ENCODE measurements around the gene OR7C1.
"Not testable (repeated sequence)": the region's sequence is repeated elsewhere in the genome, so short reads cannot be mapped to it uniquely, and the experiment has no call there.

Gene OR7C1

GRCh38 chr19:14765841-14766240 is 69.1 kb downstream of the OR7C1 start:
- not testable (repeated sequence) for DNase-seq (ENCODE audit: low read depth in 2 of 2)

DNA sequence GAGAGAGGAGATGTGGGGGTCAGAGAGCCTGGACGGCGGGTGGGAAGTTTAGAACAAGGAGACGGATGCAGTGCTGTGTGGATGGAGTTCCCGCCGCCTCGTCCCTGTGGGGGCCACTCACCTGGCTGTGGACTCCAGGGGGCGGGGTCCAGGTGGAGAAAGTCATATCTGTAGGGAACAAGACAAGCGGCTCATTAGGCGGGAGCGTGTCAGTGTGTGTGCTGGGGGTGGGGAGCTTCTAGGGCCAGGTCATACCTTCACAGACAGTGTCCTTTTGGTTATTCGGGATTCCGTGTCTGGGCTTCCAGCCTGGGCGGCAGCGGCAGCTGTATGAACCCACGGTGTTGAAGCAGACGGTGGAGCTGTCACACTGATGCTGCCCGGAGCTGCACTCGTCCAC is 69.6 kb downstream of the OR7C1 start:
- not testable (repeated sequence) for DNase-seq (ENCODE audit: low read depth in 2 of 2)

- DNase-seq (ENCODE audit: low read depth in 2 of 2), result no peak
Observed at GRCh38 chr19:14764401-14764800, 70.6 kb downstream of the OR7C1 start.

DNA sequence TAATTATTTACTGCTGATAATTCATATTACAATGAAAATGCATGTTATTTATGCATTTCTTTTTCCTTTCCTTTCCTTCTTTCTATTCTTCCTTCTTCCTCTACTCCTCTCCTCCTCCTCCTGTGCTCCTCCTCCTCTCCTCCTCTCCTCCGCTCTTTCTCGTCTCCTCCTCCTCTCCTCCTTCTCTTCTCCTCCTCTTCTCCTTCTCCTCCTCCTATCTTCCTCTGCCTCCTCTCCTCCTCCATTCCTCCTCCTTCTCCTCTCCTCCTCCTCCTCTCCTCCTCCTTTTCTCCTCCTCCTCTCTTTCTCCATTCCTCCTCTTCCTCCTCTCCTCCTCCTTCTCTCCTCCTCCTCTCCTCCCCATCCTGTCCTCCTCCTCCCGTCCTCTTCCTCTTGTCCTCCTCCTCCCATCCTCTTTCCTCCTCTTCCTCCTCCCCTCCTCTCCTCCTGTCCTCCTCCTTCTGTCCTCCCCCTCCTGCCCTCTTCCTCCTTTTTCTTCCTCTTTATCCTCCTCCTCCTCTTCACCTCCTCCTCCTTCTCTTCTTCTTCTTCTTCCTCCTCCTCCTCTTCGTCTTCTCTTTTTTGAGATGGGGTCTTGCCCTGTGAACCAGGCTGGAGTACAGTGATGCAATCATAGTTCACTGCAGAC is 71.4 kb downstream of the OR7C1 start:
- DNase-seq (ENCODE audit: low read depth in 2 of 2), result no peak

DNA sequence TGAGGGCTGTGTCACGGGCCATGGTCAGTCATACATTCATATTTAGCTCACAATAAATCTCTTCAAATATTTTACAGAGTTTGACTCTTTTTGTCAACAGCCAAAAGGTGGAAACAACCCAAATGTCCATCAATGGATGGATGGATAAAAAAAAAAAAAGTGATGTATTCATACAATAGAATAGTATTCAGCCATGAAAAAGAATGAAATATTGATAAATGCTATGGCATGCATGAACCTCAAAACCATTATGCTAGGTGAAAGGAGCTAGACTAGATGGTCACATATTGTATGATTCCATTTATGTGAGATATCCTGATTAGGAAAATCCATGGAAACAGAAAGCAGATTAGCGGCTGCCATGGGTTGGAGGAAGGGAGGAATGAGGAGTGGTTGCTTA is 72.9 kb downstream of the OR7C1 start:
- no peak for DNase-seq (ENCODE audit: low read depth in 2 of 2)

GRCh38 chr19:14761607-14762006 is 73.4 kb downstream of the OR7C1 start:
- DNase-seq (ENCODE audit: low read depth in 2 of 2), result no peak

DNA sequence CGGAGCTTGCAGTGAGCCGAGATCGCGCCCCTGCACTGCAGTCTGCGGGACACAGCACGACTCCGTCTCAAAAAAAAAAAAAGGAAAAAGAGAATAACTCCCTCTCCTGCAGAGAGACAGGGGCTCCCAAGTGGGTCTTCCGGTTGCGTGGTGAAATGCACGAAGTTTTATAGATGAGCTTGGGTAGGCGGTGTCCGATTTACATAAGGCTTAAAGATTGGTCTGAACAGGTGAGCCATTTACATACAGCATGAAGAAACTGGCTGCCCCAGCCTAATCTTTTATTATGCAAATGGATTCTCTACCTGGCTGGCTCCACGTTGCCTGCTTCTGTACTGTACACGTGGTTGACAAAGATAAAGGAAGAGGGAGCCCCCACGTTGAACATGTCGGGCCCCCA is 76.2 kb downstream of the OR7C1 start:
- no peak for DNase-seq (ENCODE audit: low read depth in 2 of 2)

DNA sequence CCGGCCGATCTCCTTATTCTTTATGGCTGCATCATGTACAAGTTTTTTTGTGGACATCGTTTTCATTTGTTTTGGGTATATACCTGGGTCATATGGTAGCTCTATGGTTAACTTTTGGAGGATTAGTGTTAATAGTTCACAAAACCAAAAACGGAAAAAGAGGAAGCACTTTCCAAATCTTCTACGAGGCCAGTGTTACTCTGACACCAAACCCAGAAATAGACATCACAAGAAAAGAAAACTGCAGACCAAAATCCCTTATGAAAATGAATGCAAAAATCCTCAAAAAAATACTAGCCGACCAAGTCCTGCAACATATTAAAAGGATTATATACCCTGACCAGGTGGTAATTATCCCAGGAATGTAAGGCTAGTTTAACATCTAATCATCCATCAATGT is 86.4 kb downstream of the OR7C1 start:
- DNase-seq (ENCODE audit: low read depth in 2 of 2), result no peak
